Loucy (cell line): Measurements from ENCODE around the gene USHBP1.

Experiments
- EZH2phosphoT487 ChIP-seq: fragments of 200-600 bp; IDR thresholded peaks from 2 replicates; pipeline ENCODE4 v1.6.1; 2018; ENCODE audit warnings: antibody characterized with exemption, mild to moderate bottlenecking, moderate library complexity, borderline replicate concordance
- TF ChIP-seq, protein P1 (sequence below): fragments of 200-600 bp; sonication (generic); conservative IDR thresholded peaks from 2 replicates; pipeline ENCODE4 v1.5.1; 2014; ENCODE audit warnings: mild to moderate bottlenecking, antibody characterized with exemption, low read length

DNA sequence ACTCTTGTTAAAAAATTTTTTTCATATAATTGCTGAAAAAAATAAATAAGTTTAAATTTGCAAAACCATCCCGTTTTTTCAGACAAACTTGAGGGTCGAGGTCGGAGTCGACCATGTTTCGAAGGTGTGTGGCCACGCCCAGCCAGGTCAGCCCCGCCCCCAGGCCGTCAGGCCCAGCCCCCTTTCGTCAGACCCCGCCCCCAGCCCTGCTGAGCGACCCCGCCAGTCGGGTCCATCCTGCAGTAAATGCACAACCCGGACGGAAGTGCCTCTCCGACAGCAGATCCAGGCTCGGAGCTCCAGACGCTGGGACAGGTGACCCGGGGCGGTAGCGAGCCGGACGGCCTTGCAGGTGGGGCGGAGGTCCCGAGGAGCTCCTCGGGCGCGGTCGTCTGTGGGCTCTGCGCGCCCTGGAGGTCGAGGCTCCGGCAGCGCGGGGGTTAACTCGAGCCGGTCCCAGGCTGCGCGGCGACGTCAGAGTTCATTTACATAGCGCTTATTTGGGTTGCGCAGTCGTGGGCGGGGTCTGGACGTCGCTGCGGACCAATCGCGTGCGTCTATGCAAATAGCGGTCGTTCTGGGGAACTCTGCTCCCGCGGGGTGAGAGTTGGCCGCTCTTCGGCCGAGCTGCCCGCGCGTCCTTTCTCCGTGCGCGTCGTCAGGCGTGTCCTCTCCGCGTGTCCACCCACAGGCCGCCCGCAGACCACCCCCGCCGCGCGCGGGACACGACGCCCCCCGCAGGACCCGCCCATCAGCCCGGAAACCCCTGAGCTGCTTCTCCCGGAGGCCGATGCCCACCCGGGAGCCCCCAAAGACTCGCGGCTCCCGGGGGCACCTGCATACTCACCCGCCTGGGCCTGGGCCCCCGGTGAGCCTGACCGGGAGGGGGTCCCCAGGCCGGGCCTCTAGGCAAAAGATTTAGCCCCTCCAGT is 38.3 kb downstream of the USHBP1 start, which contains the start of gene OCEL1:
- TF ChIP-seq, protein P1, sequence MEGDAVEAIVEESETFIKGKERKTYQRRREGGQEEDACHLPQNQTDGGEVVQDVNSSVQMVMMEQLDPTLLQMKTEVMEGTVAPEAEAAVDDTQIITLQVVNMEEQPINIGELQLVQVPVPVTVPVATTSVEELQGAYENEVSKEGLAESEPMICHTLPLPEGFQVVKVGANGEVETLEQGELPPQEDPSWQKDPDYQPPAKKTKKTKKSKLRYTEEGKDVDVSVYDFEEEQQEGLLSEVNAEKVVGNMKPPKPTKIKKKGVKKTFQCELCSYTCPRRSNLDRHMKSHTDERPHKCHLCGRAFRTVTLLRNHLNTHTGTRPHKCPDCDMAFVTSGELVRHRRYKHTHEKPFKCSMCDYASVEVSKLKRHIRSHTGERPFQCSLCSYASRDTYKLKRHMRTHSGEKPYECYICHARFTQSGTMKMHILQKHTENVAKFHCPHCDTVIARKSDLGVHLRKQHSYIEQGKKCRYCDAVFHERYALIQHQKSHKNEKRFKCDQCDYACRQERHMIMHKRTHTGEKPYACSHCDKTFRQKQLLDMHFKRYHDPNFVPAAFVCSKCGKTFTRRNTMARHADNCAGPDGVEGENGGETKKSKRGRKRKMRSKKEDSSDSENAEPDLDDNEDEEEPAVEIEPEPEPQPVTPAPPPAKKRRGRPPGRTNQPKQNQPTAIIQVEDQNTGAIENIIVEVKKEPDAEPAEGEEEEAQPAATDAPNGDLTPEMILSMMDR: no peak
- no peak for TF ChIP-seq EZH2phosphoT487
